ENCODE results near the gene ATG4A. TPM values are rescaled to one million over a fixed set of nuclear protein-coding genes. Genes with fewer than 3 reads are reported as not detected.

Gene ATG4A
- total and polyA plus RNA-seq, 5 experiments from 2014 or later, result 7.6 to 22.1 (median 19.4) TPM

DNA sequence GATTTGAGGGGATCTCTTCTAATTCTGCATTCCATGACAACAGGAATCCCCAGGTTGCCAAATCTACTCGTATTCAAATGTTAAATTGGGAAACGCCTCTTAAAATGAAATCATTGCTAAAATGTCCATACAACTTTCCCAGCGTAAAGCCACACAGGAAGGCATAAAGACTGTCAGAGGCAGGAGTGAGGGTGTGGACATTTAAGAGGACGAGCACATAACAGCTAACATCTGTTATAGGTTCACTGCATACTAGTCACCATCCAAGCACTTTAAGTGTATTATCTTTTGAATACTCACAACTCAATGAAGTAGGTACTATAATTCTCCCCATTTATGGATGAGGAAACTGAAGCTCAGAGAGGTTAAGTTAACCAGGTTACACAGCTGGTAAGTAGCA lies 35.6 kb downstream of the ATG4A start:
- no peak for ATAC-seq
- H3K4me3 Mint-ChIP-seq, result no peak overlapping the region
- DNase-seq, result no peak
- POLR2A ChIA-PET, result no interaction called here
- H3K9me3 Mint-ChIP-seq, result no peaks in the 10 kb centered on the region
- H3K27me3 Mint-ChIP-seq, result no peaks in the 10 kb centered on the region
- H3K36me3 Mint-ChIP-seq, result peaks cover 5 to 48% (median 15%) of the 10 kb centered on the region in 3 donors
- H3K4me1 Mint-ChIP-seq, result no peaks in the 10 kb centered on the region
- no peak overlapping the region for H3K27ac Mint-ChIP-seq

DNA sequence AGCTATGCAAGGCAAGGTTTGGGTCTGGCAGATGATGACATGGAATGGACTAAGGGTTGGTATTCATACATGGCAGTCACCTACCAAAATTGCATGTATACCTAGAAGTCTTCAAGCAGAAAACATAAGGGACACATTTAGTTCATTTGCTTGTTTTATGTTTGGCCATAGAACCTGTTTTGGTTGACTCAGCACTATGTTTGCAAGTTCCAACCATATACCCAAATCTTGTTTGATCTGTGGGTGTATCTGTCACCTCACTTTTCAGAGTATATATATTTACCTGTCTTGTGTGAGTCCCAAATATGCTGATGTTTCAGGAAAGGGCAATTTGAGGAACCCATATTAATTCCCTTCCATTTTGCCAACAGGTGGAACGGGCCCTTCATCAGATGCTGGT lies 39.3 kb downstream of the ATG4A start:
- Mint-ChIP-seq H3K36me3 (peaks cover 5 to 71% (median 28%) of the 10 kb centered on the region in 3 donors), H3K4me3 (no peak overlapping the region), H3K9me3 (no peaks in the 10 kb centered on the region), H3K27ac (no peak overlapping the region), H3K27me3 (no peaks in the 10 kb centered on the region), H3K4me1 (no peaks in the 10 kb centered on the region)
- POLR2A ChIA-PET, result no interaction called here
- no peak for ATAC-seq
- no peak for DNase-seq

DNA sequence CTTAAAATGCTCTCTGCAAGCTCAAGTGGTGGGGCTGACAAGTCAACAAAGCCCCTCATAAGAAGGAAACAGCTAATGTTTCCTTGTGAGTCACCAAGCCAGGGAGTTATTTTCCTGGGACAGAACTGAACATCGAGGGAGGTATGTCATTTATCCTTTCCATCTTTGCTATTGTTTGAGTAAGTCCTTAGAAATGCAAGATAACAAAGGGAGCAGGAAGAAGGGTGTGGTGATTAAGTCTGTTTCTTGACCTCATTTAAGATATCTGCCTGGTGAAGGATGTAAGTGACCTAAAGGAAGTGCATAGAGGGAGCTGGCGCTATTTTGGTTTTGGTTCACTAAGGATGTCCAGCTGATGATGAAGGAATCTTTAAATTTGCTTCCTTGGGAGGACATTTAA lies 39.9 kb downstream of the ATG4A start:
- ATAC-seq (no peak), DNase-seq (no peak)
- Mint-ChIP-seq H3K9me3 (no peaks in the 10 kb centered on the region), H3K4me1 (no peaks in the 10 kb centered on the region), H3K4me3 (no peak overlapping the region), H3K27ac (no peak overlapping the region), H3K27me3 (no peaks in the 10 kb centered on the region), H3K36me3 (peaks cover 5 to 68% (median 26%) of the 10 kb centered on the region in 3 donors)
- POLR2A ChIA-PET, result no interaction called here

DNA sequence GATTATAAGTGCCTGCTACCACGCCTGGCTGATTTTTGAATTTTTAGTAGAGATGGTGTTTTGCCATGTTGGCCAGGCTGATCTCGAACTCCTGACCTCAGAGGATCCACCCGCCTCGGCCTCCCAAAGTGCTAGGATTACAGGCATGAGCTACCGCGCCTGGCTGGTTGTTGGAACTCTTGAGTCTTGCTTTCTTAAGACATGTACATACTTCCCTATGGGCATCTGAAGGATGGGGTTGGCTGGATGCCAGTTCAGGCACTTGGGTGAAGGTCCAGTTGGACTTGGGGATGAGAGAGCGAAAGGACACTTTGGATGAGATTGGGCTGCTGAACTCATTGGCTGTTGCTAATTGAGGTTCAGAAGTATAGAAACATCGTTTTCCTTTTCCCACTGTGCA lies 40.5 kb downstream of the ATG4A start:
- POLR2A ChIA-PET, result no interaction called here
- no peaks in the 10 kb centered on the region for H3K9me3 Mint-ChIP-seq
- no peak overlapping the region for H3K4me3 Mint-ChIP-seq
- H3K4me1 Mint-ChIP-seq, result no peaks in the 10 kb centered on the region
- no peaks in the 10 kb centered on the region for H3K27me3 Mint-ChIP-seq
- peaks cover 7 to 68% (median 24%) of the 10 kb centered on the region in 3 donors for H3K36me3 Mint-ChIP-seq
- DNase-seq (no peak), ATAC-seq (no peak)
- no peak overlapping the region for H3K27ac Mint-ChIP-seq

DNA sequence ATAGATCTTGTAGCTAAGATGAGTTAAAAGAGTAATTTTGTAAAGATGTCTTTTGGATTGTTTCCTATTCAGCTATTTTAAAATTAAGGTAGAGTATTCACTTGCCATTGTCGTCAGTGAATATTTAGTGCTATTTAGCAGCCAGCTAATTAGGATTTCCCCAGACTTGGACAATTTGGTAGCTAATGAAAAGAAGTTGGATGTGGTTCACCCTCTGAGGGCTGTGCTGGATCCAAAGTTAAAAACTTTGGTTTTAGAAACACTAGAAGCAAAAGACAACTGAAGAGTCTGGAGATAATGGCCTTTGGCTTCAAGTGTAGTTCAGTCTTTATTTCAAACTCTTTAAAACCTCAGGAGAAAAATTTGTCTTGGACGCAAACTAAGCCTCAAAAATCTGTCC lies 41.3 kb downstream of the ATG4A start:
- no peak for ATAC-seq
- Mint-ChIP-seq H3K9me3 (no peaks in the 10 kb centered on the region), H3K27me3 (no peaks in the 10 kb centered on the region), H3K27ac (no peak overlapping the region), H3K4me1 (no peaks in the 10 kb centered on the region), H3K4me3 (no peak overlapping the region), H3K36me3 (peaks cover 11 to 70% (median 26%) of the 10 kb centered on the region in 3 donors)
- POLR2A ChIA-PET, result interaction anchor here (0.7 kb wide), 1 partner anchor 673 kb away, joined by 4 read pairs; no protein-coding TSS in a partner anchor
- no peak for DNase-seq

DNA sequence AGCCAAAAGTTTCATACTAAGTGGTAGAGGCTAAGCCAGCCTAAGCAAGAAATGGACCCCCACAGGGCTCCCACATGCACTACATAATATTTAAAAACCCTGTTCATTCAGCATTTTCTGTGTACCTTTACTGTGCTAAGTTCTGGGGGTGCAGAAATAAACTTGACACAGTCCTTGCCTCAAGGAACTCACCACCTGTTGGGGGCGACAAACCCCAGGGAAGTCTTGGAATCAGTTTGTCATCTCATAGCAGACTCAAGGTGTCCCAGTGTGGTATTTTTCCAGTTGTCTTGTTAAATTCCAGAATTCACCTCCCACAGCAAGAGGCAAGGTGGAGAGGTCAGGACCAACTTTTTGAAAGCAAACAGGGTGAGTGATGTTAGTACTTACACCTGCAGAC lies 43.1 kb downstream of the ATG4A start:
- Mint-ChIP-seq H3K27me3 (no peaks in the 10 kb centered on the region), H3K4me3 (no peak overlapping the region)
- POLR2A ChIA-PET, result no interaction called here

DNA sequence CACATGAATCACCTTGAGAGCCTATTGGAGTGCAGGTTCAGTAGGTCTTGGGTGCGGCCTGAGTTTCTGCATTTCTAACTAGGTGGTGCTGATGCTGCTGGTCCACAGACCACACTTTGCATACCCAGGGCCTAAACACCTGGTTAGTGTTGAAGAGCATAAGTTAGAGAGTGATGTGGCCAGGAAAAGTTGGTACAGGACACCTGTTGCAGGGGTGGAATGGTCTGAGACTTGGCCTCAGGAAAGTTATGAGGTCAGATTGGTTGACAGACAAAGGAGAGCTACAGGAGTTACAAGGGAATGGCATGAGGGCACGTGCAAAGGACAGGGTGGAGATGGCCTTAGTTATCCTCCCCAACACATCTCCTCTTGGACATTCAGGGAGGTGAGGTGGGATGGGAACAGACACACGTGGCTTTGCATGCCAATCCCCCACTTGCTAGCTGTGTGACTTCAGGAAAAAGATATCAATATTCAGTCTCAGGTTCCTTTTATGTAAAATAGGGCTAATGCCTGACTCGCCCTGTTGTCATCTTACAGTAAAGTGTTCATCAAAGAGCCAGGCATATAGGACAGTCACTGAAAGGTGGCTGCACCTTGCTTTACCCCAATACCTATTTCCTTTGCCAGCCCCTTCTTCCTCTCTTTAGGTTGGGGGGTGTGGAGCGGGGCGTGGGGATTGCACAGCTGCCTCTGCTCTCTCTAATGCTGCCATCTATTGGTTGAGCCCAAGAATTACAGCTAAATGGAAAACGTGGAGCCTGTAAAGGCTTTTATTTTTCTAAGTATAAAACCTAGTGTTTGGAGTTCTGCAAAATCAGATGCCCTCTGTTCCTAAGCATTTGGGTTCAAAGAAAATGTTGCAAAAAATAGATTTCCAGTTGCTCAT lies 47.5 kb downstream of the ATG4A start:
- Mint-ChIP-seq H3K27me3 (no peaks in the 10 kb centered on the region), H3K4me1 (no peaks in the 10 kb centered on the region), H3K4me3 (no peak overlapping the region), H3K36me3 (peaks cover 21 to 61% (median 45%) of the 10 kb centered on the region in 3 donors), H3K27ac (no peak overlapping the region), H3K9me3 (no peaks in the 10 kb centered on the region)
- POLR2A ChIA-PET, result no interaction called here
- no peak for ATAC-seq
- no peak for DNase-seq

More for the DNA sequence above, 43.1 kb downstream of the ATG4A start:
- H3K36me3 Mint-ChIP-seq, result peaks cover 20 to 80% (median 37%) of the 10 kb centered on the region in 3 donors
- no peaks in the 10 kb centered on the region for H3K9me3 Mint-ChIP-seq
- H3K4me1 Mint-ChIP-seq, result no peaks in the 10 kb centered on the region
- ATAC-seq, result no peak
- H3K27ac Mint-ChIP-seq, result peak overlapping the region in 1 of 10 donors; percentile 49
- DNase-seq, result no peak

DNA sequence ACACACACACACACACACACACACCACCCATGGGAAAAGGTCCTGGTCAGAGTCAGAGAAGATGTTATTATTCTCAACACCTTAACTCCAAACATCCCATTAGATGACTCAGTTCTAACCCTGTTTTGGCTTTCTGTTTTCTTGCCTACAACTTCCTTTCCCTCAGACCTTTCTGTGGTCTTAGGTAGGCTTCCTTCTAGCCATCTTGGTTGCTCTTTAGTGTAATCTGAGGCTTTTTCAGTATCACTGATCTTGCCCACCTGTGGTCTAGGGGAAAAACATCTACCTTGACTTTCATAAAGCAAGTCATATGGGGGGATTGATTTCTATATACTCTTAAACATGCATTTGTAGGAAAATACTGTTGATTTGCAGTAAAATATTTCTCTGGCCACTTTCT lies 56.9 kb downstream of the ATG4A start:
- Mint-ChIP-seq H3K27ac (peak overlapping the region in 2 of 10 donors; percentile 19 to 50), H3K9me3 (no peaks in the 10 kb centered on the region), H3K36me3 (peaks cover 5 to 51% (median 21%) of the 10 kb centered on the region in 3 donors), H3K4me1 (peaks cover 0 to 8% (median 4%) of the 10 kb centered on the region in 4 donors), H3K27me3 (no peaks in the 10 kb centered on the region), H3K4me3 (no peak overlapping the region)
- no peak for ATAC-seq
- POLR2A ChIA-PET, result no interaction called here
- DNase-seq, result no peak

DNA sequence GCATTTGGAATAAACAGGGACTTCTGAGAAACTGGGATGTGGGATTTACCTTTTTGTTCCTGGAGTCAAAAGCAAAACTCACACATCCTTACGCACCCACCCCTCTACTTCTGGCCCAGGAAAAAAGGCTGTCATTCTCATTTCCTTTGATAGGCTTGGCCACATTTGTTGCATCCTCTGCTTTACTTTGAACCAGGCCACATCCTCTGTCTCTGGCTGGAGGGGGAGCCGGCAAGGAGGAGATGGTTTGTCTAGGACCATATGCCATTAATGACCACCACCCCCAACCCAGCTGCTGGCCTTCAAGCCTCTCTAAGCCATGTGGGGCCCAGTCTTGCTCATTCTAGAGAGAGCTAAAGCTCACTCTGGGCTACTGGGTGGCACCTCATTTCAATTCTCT lies 64.5 kb downstream of the ATG4A start:
- no peaks in the 10 kb centered on the region for H3K4me1 Mint-ChIP-seq
- H3K27ac Mint-ChIP-seq, result no peak overlapping the region
- H3K4me3 Mint-ChIP-seq, result no peak overlapping the region
- no peaks in the 10 kb centered on the region for H3K27me3 Mint-ChIP-seq
- no peak for ATAC-seq
- peaks cover 0 to 32% (median 5%) of the 10 kb centered on the region in 3 donors for H3K36me3 Mint-ChIP-seq
- POLR2A ChIA-PET, result no interaction called here
- no peak for DNase-seq
- H3K9me3 Mint-ChIP-seq, result no peaks in the 10 kb centered on the region

DNA sequence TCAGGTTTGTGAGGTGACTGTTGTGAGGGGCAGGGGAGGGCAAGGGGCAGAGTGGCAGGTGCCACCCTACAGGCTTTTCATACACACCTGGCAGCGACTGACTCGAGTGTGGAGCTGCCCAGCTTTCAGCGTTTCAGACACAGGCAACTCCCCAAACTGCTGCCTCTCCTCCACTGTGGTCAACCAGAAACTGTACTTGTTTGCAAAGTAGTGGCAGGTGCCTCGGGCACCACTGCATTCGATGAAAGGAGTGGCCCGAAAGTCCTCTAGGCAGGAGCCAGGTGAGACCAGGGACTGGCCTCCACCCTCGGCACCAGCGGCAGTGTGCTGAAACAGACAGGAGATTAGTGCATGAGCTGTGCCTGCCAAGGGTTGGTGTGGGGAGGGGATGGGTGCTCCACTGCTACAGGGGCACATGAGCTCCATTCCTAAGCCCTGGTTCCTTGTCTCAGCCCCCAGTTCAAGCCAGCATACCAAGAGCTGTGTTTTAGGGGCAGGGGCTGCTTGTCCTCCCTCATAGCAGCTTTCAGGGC lies 65.4 kb downstream of the ATG4A start:
- H3K36me3 Mint-ChIP-seq, result peaks cover 0 to 28% (median 2%) of the 10 kb centered on the region in 3 donors
- no peak overlapping the region for H3K4me3 Mint-ChIP-seq
- H3K27ac Mint-ChIP-seq, result no peak overlapping the region
- POLR2A ChIA-PET, result no interaction called here
- H3K4me1 Mint-ChIP-seq, result no peaks in the 10 kb centered on the region
- DNase-seq, result no peak
- no peaks in the 10 kb centered on the region for H3K9me3 Mint-ChIP-seq
- no peaks in the 10 kb centered on the region for H3K27me3 Mint-ChIP-seq
- no peak for ATAC-seq

DNA sequence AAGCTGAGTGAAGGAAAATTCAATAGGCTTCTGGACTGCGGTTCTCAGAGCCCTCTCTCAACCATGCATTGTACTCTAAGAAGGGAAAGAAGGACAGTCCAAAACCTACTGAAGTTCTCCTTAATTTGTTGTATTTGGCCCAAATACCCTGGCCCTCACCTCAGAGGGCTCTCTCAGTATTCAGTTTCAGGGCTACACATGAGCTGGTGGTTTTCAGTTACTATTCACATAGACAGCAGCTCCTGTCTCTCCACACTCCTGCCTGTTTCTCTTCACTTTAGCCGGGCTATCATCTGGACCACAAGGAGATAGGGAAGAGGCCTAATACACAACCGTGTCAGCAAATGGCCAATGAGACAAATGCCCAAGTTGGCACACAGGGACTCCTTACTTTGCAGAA lies 66.0 kb downstream of the ATG4A start:
- DNase-seq, result no peak
- ATAC-seq, result no peak
- POLR2A ChIA-PET, result no interaction called here
- Mint-ChIP-seq H3K27ac (no peak overlapping the region), H3K4me3 (no peak overlapping the region), H3K9me3 (no peaks in the 10 kb centered on the region), H3K4me1 (no peaks in the 10 kb centered on the region), H3K36me3 (peaks cover 0 to 24% (median 2%) of the 10 kb centered on the region in 3 donors), H3K27me3 (no peaks in the 10 kb centered on the region)

DNA sequence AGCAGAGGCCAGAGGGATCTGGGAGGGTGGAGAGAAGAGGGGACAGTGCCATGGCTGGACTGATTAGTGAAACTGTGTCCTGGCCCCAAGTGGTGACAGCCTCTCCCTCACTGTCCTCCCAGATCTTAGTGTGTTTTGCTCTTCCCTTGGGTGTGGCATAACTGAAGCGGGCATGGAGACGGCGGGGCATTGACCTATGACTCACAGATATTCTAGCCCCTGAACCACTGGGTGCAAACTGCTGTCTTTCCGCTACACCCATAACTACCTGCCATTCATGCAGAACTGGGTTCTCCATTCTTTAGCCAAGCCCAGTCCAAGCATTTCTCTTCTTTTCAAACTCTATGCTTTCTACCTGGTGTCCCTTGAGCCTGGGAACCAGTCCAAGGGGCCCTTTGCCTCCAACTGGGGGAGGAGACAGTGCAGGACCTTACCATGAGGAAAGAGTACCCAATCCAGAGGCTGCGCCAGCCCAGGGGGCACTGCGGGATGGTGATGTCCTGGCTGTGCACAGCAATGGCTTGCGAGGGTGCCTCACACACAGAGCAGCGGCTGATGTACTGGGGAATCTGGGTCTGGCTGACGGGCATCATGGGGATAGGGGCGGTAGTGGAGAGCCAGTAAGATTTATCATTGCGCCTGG lies 67.6 kb downstream of the ATG4A start:
- Mint-ChIP-seq H3K36me3 (peaks cover 0 to 10% (median 2%) of the 10 kb centered on the region in 3 donors), H3K9me3 (peaks cover 0 to 4% (median 0%) of the 10 kb centered on the region in 9 donors), H3K4me1 (no peaks in the 10 kb centered on the region), H3K27ac (peak overlapping the region in 2 of 10 donors; percentile 44 to 71), H3K4me3 (no peak overlapping the region), H3K27me3 (no peaks in the 10 kb centered on the region)
- ATAC-seq (no peak), DNase-seq (no peak)
- POLR2A ChIA-PET, result no interaction called here

DNA sequence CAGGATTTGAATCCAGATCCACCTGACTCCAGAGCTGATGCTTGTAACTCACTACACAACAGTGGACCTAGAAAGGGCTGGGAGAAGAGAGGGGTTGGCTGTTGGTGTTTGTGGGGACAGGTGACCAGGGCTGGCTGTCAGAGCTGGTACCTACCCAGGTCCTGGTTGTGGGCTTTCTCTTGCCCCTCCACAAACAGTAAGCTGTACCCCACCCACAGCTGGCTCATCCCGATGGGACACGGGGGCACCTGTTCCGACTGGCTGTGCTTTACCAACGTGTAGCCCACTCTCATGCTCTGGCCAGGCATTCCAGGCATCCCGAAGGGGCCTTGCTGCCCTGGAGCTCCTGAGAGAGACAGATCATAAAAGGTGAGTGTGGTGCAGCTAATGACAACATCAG lies 68.7 kb downstream of the ATG4A start:
- H3K9me3 Mint-ChIP-seq, result peaks cover 0 to 4% (median 0%) of the 10 kb centered on the region in 9 donors
- ATAC-seq (no peak), DNase-seq (no peak)
- H3K27me3 Mint-ChIP-seq, result no peaks in the 10 kb centered on the region
- H3K27ac Mint-ChIP-seq, result no peak overlapping the region
- no peaks in the 10 kb centered on the region for H3K4me1 Mint-ChIP-seq
- POLR2A ChIA-PET, result interaction anchor here (0.6 kb wide), 1 partner anchor 30 kb away, joined by 8 read pairs; no protein-coding TSS in a partner anchor
- H3K4me3 Mint-ChIP-seq, result no peak overlapping the region
- H3K36me3 Mint-ChIP-seq, result peaks cover 0 to 4% (median 2%) of the 10 kb centered on the region in 3 donors

All from naive thymus-derived CD8-positive, alpha-beta T cell (primary cell).